Activated gamma-delta T cell treated with Interleukin-2 at 50 U/mL for 16 hours (primary cell): ENCODE data around the gene TNPO2.

ENCODE experiments used
- DNase-seq: peaks from one replicate; pipeline ENCODE4 v3.0.0-alpha.2; 2020

Gene TNPO2

DNA sequence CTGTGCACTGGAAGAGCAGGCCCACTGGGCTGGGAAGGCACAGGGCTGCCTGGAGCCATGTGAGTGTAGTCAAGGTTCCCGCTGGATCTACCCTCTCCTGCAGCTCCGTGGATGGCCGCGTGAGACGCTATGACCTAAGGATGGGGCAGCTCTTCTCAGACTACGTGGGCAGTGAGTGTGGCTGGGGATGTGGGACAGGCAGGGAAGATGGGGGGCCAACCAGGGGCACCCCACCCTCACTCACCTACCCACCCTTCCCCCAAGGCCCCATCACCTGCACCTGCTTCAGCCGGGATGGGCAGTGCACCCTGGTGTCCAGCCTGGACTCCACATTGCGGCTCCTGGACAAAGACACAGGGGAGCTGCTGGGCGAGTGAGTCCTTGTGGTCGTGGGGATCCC is 51.0 kb downstream of the TNPO2 start:
- DNase-seq = no peak

DNA sequence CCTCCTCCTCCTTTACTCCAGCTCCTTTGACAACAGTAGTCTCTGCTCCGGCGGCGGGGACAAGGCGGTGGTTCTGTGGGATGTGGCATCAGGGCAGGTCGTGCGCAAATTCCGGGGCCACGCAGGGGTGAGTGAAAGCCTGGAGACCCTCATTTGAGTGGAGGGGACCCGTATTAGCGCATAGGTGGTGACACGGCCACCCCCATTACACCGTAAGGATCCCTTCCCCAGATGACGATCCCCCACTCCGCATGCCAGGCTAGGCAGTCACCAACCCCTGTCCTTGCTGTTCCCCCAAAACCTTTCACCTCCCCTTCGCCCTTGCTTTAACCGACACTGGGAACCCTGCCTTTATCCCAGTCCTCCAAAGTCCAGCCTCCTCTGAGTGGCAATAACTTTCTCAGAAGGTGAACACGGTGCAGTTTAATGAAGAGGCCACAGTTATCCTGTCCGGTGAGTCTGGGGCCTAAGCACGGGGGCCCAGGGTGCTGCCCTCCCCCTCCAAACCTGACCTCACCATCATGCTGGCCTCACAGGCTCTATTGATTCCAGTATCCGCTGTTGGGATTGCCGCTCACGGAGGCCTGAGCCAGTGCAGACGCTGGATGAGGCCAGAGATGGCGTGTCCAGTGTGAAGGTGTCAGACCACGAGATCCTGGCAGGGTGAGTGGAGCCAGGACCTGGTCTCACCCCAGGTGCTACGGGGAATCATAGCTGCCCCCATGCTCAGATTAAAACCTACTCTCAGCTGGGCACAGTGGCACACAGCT is 53.4 kb downstream of the TNPO2 start:
- no peak for DNase-seq

DNA sequence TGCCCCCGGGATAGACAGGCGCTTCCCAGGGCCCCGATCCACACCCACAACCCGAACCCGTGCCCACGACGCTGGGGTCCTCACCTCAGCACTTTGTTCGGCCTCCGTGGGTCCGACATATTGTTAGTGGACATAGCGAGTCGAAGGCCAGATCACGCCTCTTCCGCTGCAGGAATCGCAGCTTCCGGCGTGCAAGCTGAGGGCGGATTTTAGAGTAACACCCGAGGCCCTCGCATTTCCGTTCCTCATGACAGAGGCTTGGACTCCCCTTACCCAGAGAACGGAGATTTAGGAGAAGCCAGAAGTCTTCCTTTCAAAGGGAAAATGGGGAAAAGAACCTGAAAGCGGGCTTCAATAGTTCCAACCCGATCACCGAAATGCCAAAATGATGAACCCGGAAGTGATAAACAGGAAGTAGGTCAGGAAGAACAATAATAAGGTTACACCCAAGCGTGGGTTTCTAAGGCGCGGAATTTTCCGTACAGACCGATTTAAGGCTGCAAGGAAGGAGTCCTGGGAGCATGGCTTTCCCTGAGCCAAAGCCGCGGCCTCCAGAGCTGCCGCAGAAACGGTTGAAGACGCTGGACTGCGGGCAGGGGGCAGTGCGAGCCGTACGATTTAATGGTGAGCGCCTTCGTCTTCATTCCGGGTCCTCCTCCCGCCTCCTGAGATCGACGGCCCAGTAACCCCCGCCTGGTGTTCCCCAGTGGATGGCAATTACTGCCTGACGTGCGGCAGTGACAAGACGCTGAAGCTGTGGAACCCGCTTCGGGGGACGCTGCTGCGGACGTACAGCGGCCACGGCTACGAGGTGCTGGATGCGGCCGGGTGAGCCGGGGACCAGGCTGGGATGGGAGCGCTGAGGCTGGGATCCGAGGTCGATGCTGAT is 54.2 kb downstream of the TNPO2 start:
- peak; percentile 72 for DNase-seq

DNA sequence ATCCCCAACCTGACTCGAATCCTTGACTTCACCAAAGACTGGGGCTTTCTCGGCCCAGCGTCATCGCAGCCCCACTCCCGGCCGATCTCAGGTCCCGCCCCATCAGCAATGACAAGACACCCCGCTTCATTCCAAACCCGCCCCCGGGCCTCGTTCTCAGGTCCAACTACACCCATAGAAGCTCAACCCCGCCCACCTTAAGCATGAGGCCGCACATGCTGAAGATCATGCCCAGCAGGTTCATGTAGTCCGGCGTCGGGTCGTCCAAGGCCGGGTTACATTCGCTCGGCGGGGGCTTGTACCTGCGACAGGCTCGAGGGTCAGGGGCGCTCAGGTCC is 54.8 kb downstream of the TNPO2 start:
- peak; percentile 56 for DNase-seq

GRCh38 chr19:12668346-12668745 is 55.4 kb downstream of the TNPO2 start:
- DNase-seq = no peak

DNA sequence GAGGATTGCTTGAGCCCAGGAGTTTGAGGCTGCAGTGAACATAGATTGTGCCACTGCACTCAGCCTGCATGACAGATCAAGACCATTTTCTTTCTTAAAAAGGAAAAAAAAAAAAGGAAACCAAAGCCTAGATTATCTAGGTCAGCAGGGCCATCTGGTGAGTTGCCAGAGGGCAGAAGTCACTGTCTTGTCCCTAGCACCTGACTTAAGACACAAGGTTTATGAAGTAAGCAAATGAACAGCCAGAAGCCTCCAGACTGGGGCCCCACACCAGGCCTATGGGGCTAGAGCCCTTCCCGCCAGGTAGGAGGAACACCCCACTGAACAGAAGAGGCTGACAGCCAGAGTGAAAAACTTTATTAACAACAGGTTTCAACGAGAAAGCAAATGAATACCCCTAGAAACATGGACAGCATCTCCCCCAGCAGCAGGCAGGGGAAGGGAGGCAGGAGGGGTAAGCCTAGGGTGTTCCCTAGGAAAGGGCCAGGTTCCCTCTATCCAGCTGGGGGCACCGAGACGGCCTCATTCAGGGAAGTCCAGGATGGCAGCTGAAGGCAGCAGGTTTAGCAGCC is 55.9 kb downstream of the TNPO2 start:
- no peak for DNase-seq

- DNase-seq = peak; percentile 69
Observed at GRCh38 chr19:12666265-12667048, 57.3 kb downstream of the TNPO2 start, which contains the start of the genes MAN2B1 and WDR83. MAN2B1 (minus strand) TSS chr19:12666742; CDS start chr19:12666701, 41 bp downstream. WDR83 (plus strand) TSS chr19:12666807; CDS start chr19:12669791, 2,984 bp downstream.

DNA sequence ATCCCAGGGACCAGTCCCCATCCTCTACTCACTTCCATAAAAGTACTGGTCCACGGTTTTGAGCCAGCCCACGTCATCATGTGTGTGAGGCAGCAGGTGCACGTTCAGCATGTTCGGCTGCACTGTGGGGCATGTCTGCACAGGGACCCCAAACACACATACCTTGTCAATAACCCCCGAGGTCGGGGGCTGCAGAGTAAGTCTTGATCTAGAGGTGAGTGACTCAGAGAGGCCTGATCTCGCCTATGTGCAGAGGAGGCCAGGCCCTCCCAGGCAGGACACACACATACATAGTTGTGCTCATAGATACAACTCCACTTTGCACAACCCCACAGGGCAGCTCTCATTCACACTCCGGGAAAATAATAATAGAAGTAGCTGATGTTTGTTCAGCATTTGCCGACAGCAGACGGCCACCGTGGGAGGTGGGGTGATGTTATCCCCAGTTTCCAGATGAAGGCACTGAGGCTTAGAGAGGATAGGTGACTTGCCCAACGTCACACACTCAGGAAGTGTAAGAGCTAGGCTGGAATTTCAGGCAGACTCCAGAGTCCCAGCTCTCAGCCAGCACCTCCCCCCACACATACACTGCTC is 58.0 kb downstream of the TNPO2 start:
- DNase-seq = no peak

GRCh38 chr19:12665281-12665573 is 58.5 kb downstream of the TNPO2 start:
- peak; percentile 53 for DNase-seq

GRCh38 chr19:12664406-12665280 is 59.1 kb downstream of the TNPO2 start:
- no peak for DNase-seq

DNA sequence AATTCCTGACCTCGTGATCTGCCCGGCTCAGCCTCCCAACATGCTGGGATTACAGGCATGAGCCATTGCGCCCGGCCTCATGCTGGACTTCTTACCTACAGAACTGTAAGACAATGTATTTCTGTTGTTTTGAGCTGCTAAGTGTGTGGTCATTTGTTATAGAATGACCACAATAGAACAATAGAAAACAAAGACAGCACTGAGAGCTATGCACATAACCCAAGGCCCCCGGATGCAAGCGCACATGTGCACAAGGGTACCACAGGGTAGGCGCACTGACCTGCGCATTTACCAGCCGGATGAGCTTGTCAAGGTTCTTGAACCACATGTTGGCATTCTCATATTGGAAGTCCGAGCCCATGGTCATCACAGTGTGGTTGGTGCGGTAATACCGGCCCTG is 62.8 kb downstream of the TNPO2 start:
- DNase-seq = no peak

- DNase-seq = no peak
Observed at GRCh38 chr19:12657966-12658365, 65.8 kb downstream of the TNPO2 start.

DNA sequence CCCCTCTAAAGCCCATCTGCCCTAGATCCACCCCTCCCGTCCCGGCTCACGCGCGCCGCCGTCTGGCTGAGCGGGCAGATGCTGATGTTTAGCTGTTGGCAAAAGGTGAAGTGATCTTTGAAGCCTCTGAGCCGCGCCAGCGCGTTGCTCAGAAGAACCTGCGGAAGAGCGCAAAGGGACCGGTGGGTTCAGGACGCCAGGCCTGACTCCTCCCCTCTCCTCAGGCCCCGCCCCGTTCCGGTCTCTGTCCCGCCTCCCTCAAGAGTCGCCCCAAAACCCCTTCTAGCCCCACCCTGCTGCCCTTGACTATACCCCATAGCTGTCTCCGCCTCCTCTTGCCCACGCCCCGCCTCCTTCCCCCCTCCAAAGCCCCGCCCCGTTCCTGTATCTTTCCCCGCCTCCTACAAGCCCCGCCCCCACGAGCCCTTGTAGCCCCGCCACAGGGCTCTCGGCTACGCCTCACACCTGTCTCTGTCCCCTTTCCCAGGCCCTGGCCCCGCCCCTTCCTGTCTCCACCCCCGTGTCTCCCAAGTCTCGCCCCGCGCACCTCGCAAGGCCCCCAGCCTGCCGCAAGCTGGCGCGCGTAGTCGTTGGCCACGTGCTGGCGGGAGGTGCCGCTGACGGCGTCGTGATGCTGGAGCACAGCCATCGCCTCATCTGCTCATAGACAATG is 66.7 kb downstream of the TNPO2 start:
- DNase-seq = no peak

GRCh38 chr19:12655546-12655945 is 68.2 kb downstream of the TNPO2 start:
- no peak for DNase-seq

DNA sequence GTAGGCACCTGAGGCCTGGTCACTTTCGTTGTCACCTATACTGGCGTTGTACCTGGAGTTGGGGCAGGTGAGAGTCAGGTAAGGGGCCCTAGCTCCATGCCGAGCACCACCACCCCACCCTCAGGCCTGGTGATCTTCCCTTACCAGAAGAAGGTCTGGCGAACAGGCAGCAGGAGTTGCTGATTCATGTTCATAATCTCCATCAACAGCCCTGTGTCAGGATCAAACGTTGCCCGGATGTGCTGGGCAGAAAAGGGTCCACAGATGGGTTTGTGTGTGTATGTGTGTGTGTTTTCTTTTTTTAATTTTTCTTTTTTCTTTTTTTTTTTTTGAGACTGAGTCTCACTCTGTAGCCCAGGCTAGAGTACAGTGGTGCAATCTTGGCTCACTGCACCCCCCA is 71.5 kb downstream of the TNPO2 start:
- DNase-seq = no peak

GRCh38 chr19:12649941-12650340 is 73.8 kb downstream of the TNPO2 start:
- DNase-seq = no peak
